ENCODE measurements around the gene TRAPPC3.

DNA sequence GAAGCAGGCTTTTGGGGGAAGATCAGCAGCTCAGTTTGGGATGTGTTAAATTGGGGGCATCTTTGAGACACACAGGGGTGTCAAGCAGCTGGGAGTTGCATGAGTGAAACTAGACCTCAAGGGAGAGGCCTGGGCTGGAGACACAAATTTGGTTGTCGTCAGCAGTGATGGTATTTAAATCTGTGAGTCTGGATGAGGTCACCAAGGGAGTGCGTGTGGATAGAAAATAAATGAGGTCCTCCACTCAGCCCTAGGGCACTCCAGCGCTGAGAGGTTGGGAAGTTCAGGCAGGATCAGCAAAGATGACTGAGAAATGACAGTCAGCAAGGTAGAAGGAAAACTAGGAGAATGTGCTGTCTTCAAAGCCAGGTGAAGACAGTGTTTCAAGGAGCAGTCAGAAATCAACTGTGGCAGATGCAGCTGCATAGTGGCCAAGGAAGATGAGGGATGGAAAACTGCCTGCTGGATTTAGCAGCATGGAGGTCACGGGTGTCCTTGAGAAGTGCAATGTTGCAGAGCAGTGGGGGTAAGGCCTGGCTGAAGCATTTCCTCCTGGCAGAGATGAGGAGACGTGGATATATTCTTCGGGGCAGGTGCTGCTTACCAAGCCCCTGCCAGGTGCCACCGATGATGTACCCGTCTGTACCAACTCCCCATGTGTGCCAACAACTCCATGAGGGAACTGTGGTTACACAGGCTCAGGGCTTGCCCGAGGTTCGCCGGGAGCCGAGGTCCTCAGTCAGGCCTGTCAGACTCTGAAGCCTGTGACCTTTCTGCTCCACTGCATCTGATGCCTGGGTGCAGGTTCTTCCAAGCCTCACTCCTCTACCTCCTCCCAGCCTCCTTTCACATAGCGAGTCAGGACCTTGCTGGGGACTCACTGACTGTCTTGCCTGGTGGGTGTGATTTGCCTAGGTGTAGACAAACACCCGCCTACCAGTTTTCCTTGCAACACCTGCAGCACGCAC, 17.9 kb upstream of the TRAPPC3 start:
- TF ChIP-seq CTCF (conservative IDR thresholded peaks at IDR 0.05; ENCODE audit: low read length) (no peak), EZH2phosphoT487 (IDR thresholded peaks at IDR 0.05; ENCODE audit: borderline replicate concordance) (no peak)

All from Loucy (cell line).